H1 (cell line): ENCODE data around the gene CCP110. TPM values are rescaled to one million over a fixed set of nuclear protein-coding genes. Genes with fewer than 3 reads are reported as not detected.

Experiments
- CTCF ChIA-PET: fragments of 300-600 bp; sonication (Branson Sonifier 250); formaldehyde crosslinking; loops from one replicate; lab custom pipeline; 2021; ENCODE audit not compliant: partially characterized antibody; lab: Charles Lee
- POLR2A ChIA-PET: fragments of 300-600 bp; sonication (Branson Sonifier 250); formaldehyde crosslinking; loops from one replicate; lab custom pipeline; 2021; ENCODE audit warnings: inconsistent platforms; ENCODE audit not compliant: partially characterized antibody; lab: Charles Lee
- DNase-seq, 2 experiments: peaks; one replicate each; pipeline versions ENCODE4 v3.0.0 to v3.0.0-alpha.2; 2010 to 2022; ENCODE audit warnings: low spot score in 2 of 2, low read depth in 1 of 2, mixed read lengths in 1 of 2
- FAIRE-seq: peaks from 2 replicates; lab custom pipeline; 2011; peaks lifted over from hg19 to GRCh38; lab: Jason Lieb, UNC
- H2AFZ ChIP-seq: 2 replicates; pipeline ENCODE4 v1.8.1; 2012; ENCODE audit warnings: low read length, inconsistent platforms
- H2AK5ac ChIP-seq: 2 replicates; pipeline ENCODE4 v1.6.1; 2013; ENCODE audit warnings: low read depth, low read length
- H2BK120ac ChIP-seq: replicated peaks from 2 replicates; pipeline ENCODE3; 2013; ENCODE audit warnings: low read depth, low read length, inconsistent platforms
- H2BK12ac ChIP-seq: 2 replicates; pipeline ENCODE4 v1.6.1; 2013; ENCODE audit warnings: low read depth, low read length
- H2BK15ac ChIP-seq: 2 replicates; pipeline ENCODE4 v1.6.1; 2013; ENCODE audit warnings: low read length
- H2BK20ac ChIP-seq: 2 replicates; pipeline ENCODE4 v1.6.1; 2013; ENCODE audit warnings: low read length
- H2BK5ac ChIP-seq: 2 replicates; pipeline ENCODE4 v1.6.1; 2013; ENCODE audit warnings: low read depth, low read length
- H3K14ac ChIP-seq: 2 replicates; pipeline ENCODE4 v1.6.1; 2013; ENCODE audit warnings: inconsistent platforms; ENCODE audit not compliant: insufficient read length
- H3K18ac ChIP-seq: 2 replicates; pipeline ENCODE4 v1.6.1; 2013; ENCODE audit warnings: low read length; ENCODE audit errors: extremely low read depth
- H3K23ac ChIP-seq: 2 replicates; pipeline ENCODE4 v1.6.1; 2013; ENCODE audit warnings: inconsistent platforms; ENCODE audit not compliant: insufficient read length
- H3K23me2 ChIP-seq: 2 replicates; pipeline ENCODE4 v1.6.1; 2013; ENCODE audit warnings: low read depth, low read length
- H3K27ac ChIP-seq: 2 replicates; pipeline ENCODE4 v1.6.1; 2011; ENCODE audit warnings: low read depth, low read length, inconsistent platforms
- H3K27me3 ChIP-seq, 4 experiments: replicated peaks in 1 of 4; 1 replicate in 1 of 4; 2 replicates in 3 of 4; pipeline versions ENCODE4 v1.6.1 to v1.8.1; 2011 to 2013; ENCODE audit warnings: low read length in 3 of 4, mild to moderate bottlenecking in 3 of 4, inconsistent platforms in 2 of 4, mixed read lengths in 2 of 4, moderate library complexity in 1 of 4; ENCODE audit not compliant: control insufficient read depth in 3 of 4, insufficient read depth in 3 of 4; ENCODE audit errors: extremely low read depth in 1 of 4
- H3K36me3 ChIP-seq, 4 experiments: 2 replicates each; pipeline versions ENCODE4 v1.6.1 to v1.8.1; 2011 to 2013; ENCODE audit warnings: mild to moderate bottlenecking in 4 of 4, low read length in 3 of 4, moderate library complexity in 2 of 4, control low read depth in 1 of 4, inconsistent platforms in 1 of 4; ENCODE audit not compliant: insufficient read depth in 4 of 4, control insufficient read depth in 2 of 4
- H3K4ac ChIP-seq: replicated peaks from 2 replicates; pipeline ENCODE3; 2013; ENCODE audit warnings: low read length, low read depth, mixed read lengths, inconsistent platforms; ENCODE audit not compliant: insufficient read length
- H3K4me1 ChIP-seq, 4 experiments: replicated peaks in 1 of 4; 1 replicate in 1 of 4; 2 replicates in 3 of 4; pipeline versions ENCODE4 v1.6.1 to v1.8.1; 2011 to 2013; ENCODE audit warnings: low read length in 3 of 4, inconsistent platforms in 2 of 4, mixed read lengths in 1 of 4; ENCODE audit not compliant: insufficient read depth in 4 of 4, control insufficient read depth in 3 of 4
- H3K4me2 ChIP-seq, 2 experiments: 2 replicates each; pipeline versions ENCODE4 v1.6.1 to v1.8.1; 2011 to 2013; ENCODE audit warnings: low read depth in 2 of 2, low read length in 2 of 2, control low read depth in 1 of 2, inconsistent platforms in 1 of 2, mild to moderate bottlenecking in 1 of 2; ENCODE audit not compliant: insufficient read depth in 1 of 2
- H3K4me3 ChIP-seq, 4 experiments: fragments of 200-600, 300-600 bp in 1 of 4; sonication (generic), shearing (Covaris generic), sonication (Bioruptor Twin) in 1 of 4; 2 replicates each; pipeline versions ENCODE4 v1.5.1 to v1.8.1; 2011 to 2016; ENCODE audit warnings: low read length in 4 of 4, low read depth in 3 of 4, control low read depth in 2 of 4, inconsistent platforms in 2 of 4, mild to moderate bottlenecking in 2 of 4, mixed read lengths in 1 of 4, moderate library complexity in 1 of 4; ENCODE audit not compliant: insufficient read depth in 2 of 4; ENCODE audit errors: extremely low read depth in 1 of 4
- H3K56ac ChIP-seq: replicated peaks from 2 replicates; pipeline ENCODE3; 2013; ENCODE audit warnings: low read depth, mild to moderate bottlenecking, mixed read lengths, low read length, inconsistent platforms; ENCODE audit not compliant: insufficient read length
- H3K79me1 ChIP-seq: 2 replicates; pipeline ENCODE4 v1.6.1; 2013; ENCODE audit warnings: low read depth, low read length, control low read depth
- H3K79me2 ChIP-seq, 2 experiments: 2 replicates each; pipeline versions ENCODE4 v1.6.1 to v1.8.1; 2012 to 2013; ENCODE audit warnings: low read length in 2 of 2, mild to moderate bottlenecking in 2 of 2, inconsistent platforms in 1 of 2; ENCODE audit not compliant: insufficient read depth in 2 of 2, control insufficient read depth in 1 of 2
- H3K9ac ChIP-seq, 4 experiments: replicated peaks in 1 of 4; 1 replicate in 1 of 4; 2 replicates in 3 of 4; pipeline versions ENCODE4 v1.6.1 to v1.8.1; 2011 to 2013; ENCODE audit warnings: low read depth in 3 of 4, low read length in 3 of 4, control low read depth in 2 of 4, mild to moderate bottlenecking in 2 of 4, moderate library complexity in 2 of 4, inconsistent platforms in 1 of 4; ENCODE audit errors: extremely low read depth in 1 of 4
- H3K9me3 ChIP-seq, 2 experiments: 2 replicates each; pipeline versions ENCODE4 v1.6.1 to v1.8.1; 2012 to 2013; ENCODE audit warnings: mild to moderate bottlenecking in 2 of 2, moderate library complexity in 2 of 2, control low read depth in 1 of 2, inconsistent platforms in 1 of 2, low read depth in 1 of 2, low read length in 1 of 2, mixed read lengths in 1 of 2; ENCODE audit not compliant: insufficient read depth in 2 of 2
- H4K20me1 ChIP-seq, 2 experiments: replicated peaks in 1 of 2; 2 replicates each; pipeline versions ENCODE3 to v1.8.1; 2011 to 2013; ENCODE audit warnings: inconsistent platforms in 2 of 2, low read length in 2 of 2, mild to moderate bottlenecking in 1 of 2; ENCODE audit not compliant: insufficient read depth in 2 of 2, control insufficient read depth in 1 of 2
- H4K5ac ChIP-seq: 2 replicates; pipeline ENCODE4 v1.6.1; 2013; ENCODE audit warnings: low read length, low read depth, mixed read lengths, inconsistent platforms; ENCODE audit not compliant: insufficient read length
- H4K8ac ChIP-seq: 2 replicates; pipeline ENCODE4 v1.8.0; 2013; ENCODE audit warnings: mild to moderate bottlenecking, moderate library complexity, low read length, inconsistent platforms; ENCODE audit not compliant: insufficient read depth; ENCODE audit errors: extremely low read depth
- H4K91ac ChIP-seq: replicated peaks from 2 replicates; pipeline ENCODE3; 2013; ENCODE audit warnings: low read length, mixed read lengths, inconsistent platforms; ENCODE audit not compliant: insufficient read length
- BACH1 ChIP-seq: IDR thresholded peaks from 2 replicates; pipeline ENCODE4 v1.6.1; 2012; ENCODE audit warnings: low read length, improper control_type of control experiment
- CHD1 ChIP-seq: IDR thresholded peaks from 2 replicates; pipeline ENCODE4 v1.6.1; 2012; ENCODE audit warnings: low read depth, low read length, improper control_type of control experiment
- EP300 ChIP-seq, 2 experiments: IDR thresholded peaks; 1 replicate in 1 of 2; 2 replicates in 1 of 2; pipeline ENCODE4 v1.6.1; 2011 to 2012; ENCODE audit warnings: low read depth in 2 of 2, low read length in 2 of 2, mild to moderate bottlenecking in 2 of 2, borderline replicate concordance in 1 of 2, inconsistent platforms in 1 of 2, moderate library complexity in 1 of 2
- GTF2F1 ChIP-seq: IDR thresholded peaks from 2 replicates; pipeline ENCODE4 v1.6.1; 2012; ENCODE audit warnings: low read depth, low read length, improper control_type of control experiment, borderline replicate concordance
- RFX5 ChIP-seq: IDR thresholded peaks from 2 replicates; pipeline ENCODE4 v1.6.1; 2011; ENCODE audit warnings: low read depth, low read length, improper control_type of control experiment, borderline replicate concordance
- RXRA ChIP-seq: IDR thresholded peaks from 2 replicates; pipeline ENCODE4 v1.6.1; 2011; ENCODE audit warnings: low read depth, mild to moderate bottlenecking, low read length, moderate library complexity; ENCODE audit not compliant: insufficient read depth
- SRF ChIP-seq: IDR thresholded peaks from 2 replicates; pipeline ENCODE4 v1.6.1; 2011; ENCODE audit warnings: mild to moderate bottlenecking, low read depth, low read length, moderate library complexity
- TAF7 ChIP-seq: optimal IDR thresholded peaks from 2 replicates; pipeline ENCODE3; 2011; ENCODE audit warnings: low read depth, mild to moderate bottlenecking, inconsistent platforms, low read length, moderate library complexity, borderline replicate concordance
- whole genome bisulfite sequencing, 2 experiments: shearing (Covaris generic) in 1 of 2; methylation state at CpG; one replicate each; pipeline versions ENCODE4 v1.1.6 to v1.1.7; 2013 to 2015; ENCODE audit warnings: low lambda C conversion rate in 2 of 2, mixed read lengths in 2 of 2, inconsistent platforms in 1 of 2, low coverage in 1 of 2, missing lambda C conversion rate in 1 of 2; ENCODE audit not compliant: insufficient replicate concordance in 2 of 2, insufficient coverage in 1 of 2, insufficient read length in 1 of 2; ENCODE audit errors: extremely low coverage in 1 of 2, missing lambda C conversion rate in 1 of 2; 5-methylcytosine and 5-hydroxymethylcytosine counted together
- polyA plus RNA-seq, 7 experiments: library from polyadenylated mRNA; depleted of rRNA in 3 of 7; stranded (reverse) in 5 of 7; unstranded in 2 of 7; fragments of >200 nt in 5 of 7; fragments of 200-250 nt in 2 of 7; gene quantifications; 1 replicate in 5 of 7; 2 replicates in 1 of 7; 4 replicates in 1 of 7; pipeline versions ENCODE4 v1.2.1 to v1.2.3, GENCODE V29; 2011 to 2013; ENCODE audit warnings: missing spikeins in 2 of 7, mixed read lengths in 2 of 7
- total RNA-seq: library from RNA; stranded (reverse); fragmentation: NEBNext Ultra II Directional; extraction: Animal tissue kit (Norgen Biotek cat#: 25700); gene quantifications from 2 replicates; pipeline ENCODE4 v1.2.1, GENCODE V29; 2021
- TF ChIP-seq, protein P1 (sequence below): IDR thresholded peaks from 2 replicates; pipeline ENCODE4 v1.6.1; 2012; ENCODE audit warnings: inconsistent platforms

CCP110 gene
- total and polyA plus RNA-seq, 2 of the 8 experiments (the other 6 are each of a cell fraction or from before 2014, with no cell fraction given) = 3.2 to 19.8 TPM

DNA sequence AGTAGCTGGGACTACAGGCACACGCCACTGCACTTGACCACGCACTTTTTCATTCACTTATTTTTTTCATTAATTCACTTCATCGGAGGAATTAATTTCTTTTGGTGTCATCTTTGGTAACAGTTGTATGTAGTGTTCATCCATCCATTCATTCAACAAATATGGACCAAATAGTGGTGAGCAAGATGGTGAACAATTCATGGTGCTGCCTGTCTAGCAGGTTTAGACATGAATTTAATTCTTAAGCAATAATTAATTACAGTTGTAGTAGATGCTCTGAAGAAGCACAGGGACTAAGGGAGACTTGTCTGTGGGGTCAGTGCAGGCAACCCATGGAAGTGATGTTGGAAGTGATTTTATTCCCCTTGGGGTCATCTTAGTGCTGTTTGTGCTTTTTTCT is 24.3 kb upstream of the CCP110 start:
- Histone ChIP-seq H3K79me1 (no peaks in the 10 kb centered on the region), H3K4ac (no peak overlapping the region), H3K14ac (no peak overlapping the region), H3K4me1 (no peaks in the 10 kb centered on the region), H2BK15ac (no peak overlapping the region), H4K8ac (no peak overlapping the region), H3K27ac (no peak overlapping the region), H2AFZ (no peak overlapping the region), H3K4me3 (no peak overlapping the region), H3K56ac (no peak overlapping the region), H3K9me3 (no peaks in the 10 kb centered on the region), H3K9ac (no peak overlapping the region), H3K36me3 (peaks cover 5 to 41% (median 31%) of the 10 kb centered on the region in 4 experiments), H2AK5ac (no peak overlapping the region), H4K20me1 (peaks cover 0 to 4% of the 10 kb centered on the region in 2 experiments), H4K91ac (no peak overlapping the region), H2BK20ac (no peak overlapping the region), H3K18ac (no peak overlapping the region), H2BK120ac (no peak overlapping the region), H2BK5ac (no peak overlapping the region), H4K5ac (no peak overlapping the region), H3K23me2 (no peaks in the 10 kb centered on the region), H3K4me2 (no peak overlapping the region), H3K79me2 (no peaks in the 10 kb centered on the region), H3K23ac (no peak overlapping the region), H3K27me3 (no peaks in the 10 kb centered on the region), H2BK12ac (no peak overlapping the region)
- no peak for DNase-seq
- no peak for FAIRE-seq
- ChIA-PET CTCF (interaction anchor here (1.1 kb wide), 1 partner anchor 110 kb away, joined by 4 read pairs; no protein-coding TSS in a partner anchor), POLR2A (no interaction called here)
- WGBS, 2 experiments = 93% methylated on average over 3 of the region's 3 CpGs; no CpG with 5 or more reads in 1 of the 2 experiments
- no peak for TF ChIP-seq GTF2F1
- TF ChIP-seq SRF = no peak
- TF ChIP-seq, protein P1, sequence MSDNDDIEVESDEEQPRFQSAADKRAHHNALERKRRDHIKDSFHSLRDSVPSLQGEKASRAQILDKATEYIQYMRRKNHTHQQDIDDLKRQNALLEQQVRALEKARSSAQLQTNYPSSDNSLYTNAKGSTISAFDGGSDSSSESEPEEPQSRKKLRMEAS = no peak
- TF ChIP-seq TAF7 = no peak
- TF ChIP-seq EP300 (IDR thresholded peaks at IDR 0.05; ENCODE audit: borderline replicate concordance in 1 of 2, low read depth in 2 of 2, low read length in 2 of 2) = no peak
- TF ChIP-seq RFX5 = no peak
- TF ChIP-seq CHD1 = no peak
- TF ChIP-seq BACH1 = no peak
- TF ChIP-seq RXRA = no peak
